Adrenal gland (tissue), 12 donors: Measurements from ENCODE around the gene KANSL2. TPM values are rescaled to one million over a fixed set of nuclear protein-coding genes. Genes with fewer than 3 reads are reported as not detected.
"Not testable (repeated sequence)": the region's sequence is repeated elsewhere in the genome, so short reads cannot be mapped to it uniquely, and the experiment has no call there.

Experiments
- DNase-seq, 7 donors: peaks; one replicate each; pipeline ENCODE4 v3.0.0-alpha.2; 2019 to 2020
- H3K27ac ChIP-seq, 5 donors: fragments of 200-600 bp; sonication (generic) in 4 of 5; 1 replicate in 3 of 5; 2 replicates in 2 of 5; pipeline versions ENCODE4 v1.5.1 to v1.8.0; 2016 to 2020; ENCODE audit warnings: mild to moderate bottlenecking in 1 of 5
- H3K27me3 ChIP-seq: fragments of 200-600 bp; 2 replicates; pipeline ENCODE4 v1.8.0; 2021
- H3K36me3 ChIP-seq, 2 donors: fragments of 200-600 bp; replicated peaks in 1 of 2; 1 replicate in 1 of 2; 2 replicates in 1 of 2; pipeline versions ENCODE4 v1.5.1 to v1.8.0; 2018 to 2022
- H3K4me1 ChIP-seq, 2 donors: fragments of 200-600 bp; replicated peaks in 1 of 2; 1 replicate in 1 of 2; 2 replicates in 1 of 2; pipeline versions ENCODE4 v1.5.1 to v1.8.0; 2018 to 2021
- H3K4me3 ChIP-seq, 4 donors: fragments of 200-600 bp; sonication (generic) in 3 of 4; one replicate each; pipeline ENCODE4 v1.5.1; 2016 to 2018
- H3K9me3 ChIP-seq, 3 donors: fragments of 200-600 bp; sonication (generic) in 1 of 3; replicated peaks in 1 of 3; 1 replicate in 2 of 3; 2 replicates in 1 of 3; pipeline versions ENCODE4 v1.5.1 to v1.8.0; 2016 to 2021
- CTCF ChIP-seq, 6 experiments: fragments of 450-650 bp in 4 of 6; fragments of 200-600 bp in 2 of 6; sonication (generic) in 1 of 6; IDR thresholded peaks; 1 replicate in 5 of 6; 2 replicates in 1 of 6; pipeline versions ENCODE4 v1.5.1 to v1.8.0; 2016 to 2021; ENCODE audit warnings: antibody characterized with exemption in 6 of 6, mild to moderate bottlenecking in 2 of 6, moderate library complexity in 1 of 6
- POLR2A ChIP-seq, 2 donors: fragments of 450-650 bp; IDR thresholded peaks; one replicate each; pipeline ENCODE4 v1.6.1; 2017; ENCODE audit warnings: antibody characterized with exemption in 2 of 2, mild to moderate bottlenecking in 2 of 2, moderate library complexity in 1 of 2
- WGBS, 4 donors: extraction: QIAGEN DNeasy Blood & Tissue Kit in 2 of 4; methylation state at CpG; one replicate each; pipeline versions ENCODE4 v1.1.5 to v1.1.7; 2013 to 2017; 5-methylcytosine and 5-hydroxymethylcytosine counted together
- intact Hi-C, 2 donors: fragments of 100-400 bp; cut with DNase I; formaldehyde crosslinking; loops; one replicate each; pipeline versions ENCODE4 v1.14.1 to v1.15.0; 2022 to 2023
- polyA plus RNA-seq, 3 donors: library from polyadenylated mRNA; stranded (reverse); fragments of 200-250 nt in 2 of 3; fragments of 350-450 nt in 1 of 3; fragmentation: Illumina TruSeq in 1 of 3; extraction: RNeasy Lipid Tissue Mini Kit (QIAGEN cat#74804) in 1 of 3; gene quantifications; one replicate each; pipeline ENCODE4 v1.2.3, GENCODE V29; 2013 to 2014
- total RNA-seq, 9 donors: library from RNA; depleted of rRNA in 4 of 9; stranded (reverse); fragments of >200 nt in 4 of 9; fragments of 120-200 nt in 1 of 9; fragmentation: NEBNext Ultra II Directional in 1 of 9; extraction: Animal tissue kit (Norgen Biotek cat#: 25700) in 1 of 9; gene quantifications; one replicate each; pipeline versions ENCODE4 v1.1.0 to v1.2.4, GENCODE V29; 2013 to 2023
- donor health status: healthy with polysubstance abuse.
- donor health status: Bipolar disorder and iron deficiency.
- donor health status: DM: yes; HTN: yes; CAD: no.
- donor health status: DM: no; HTN: no; CAD: no.
- donor health status: DM: no; HTN: no; CAD: no.
- donor health status: DM: yes; HTN: yes; CAD: no.

The KANSL2 gene
- total and polyA plus RNA-seq, 12 donors = 21.3 to 67.6 (median 26.9) TPM

DNA sequence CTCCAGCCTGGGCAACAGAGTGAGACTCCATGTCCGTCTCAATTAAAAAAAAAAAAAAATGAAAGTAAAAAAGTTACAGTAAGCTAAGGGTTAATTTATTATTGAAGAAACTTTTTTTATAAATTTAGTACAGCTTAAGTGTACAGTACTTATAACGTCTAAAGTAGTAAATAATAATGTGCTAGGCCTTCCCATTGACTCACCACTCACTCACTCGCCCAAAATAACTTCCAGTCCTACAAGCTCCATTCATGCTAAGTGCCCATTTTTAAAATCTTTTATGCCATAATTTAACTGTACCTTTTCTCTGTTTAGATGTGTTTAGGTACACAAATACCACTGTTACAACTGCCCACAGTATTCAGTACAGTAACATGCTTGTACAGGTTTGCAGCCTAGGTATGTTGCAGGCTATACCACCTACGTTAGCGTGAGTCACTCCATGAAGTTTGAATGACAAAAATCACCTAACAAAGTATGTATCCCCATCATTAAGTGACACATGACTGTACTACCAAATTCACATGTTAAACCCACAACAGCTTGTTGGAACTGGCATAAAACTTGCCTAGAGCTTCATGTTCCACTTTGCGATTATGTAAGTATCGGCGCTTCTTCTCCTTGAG, 10.7 kb downstream of the KANSL2 start:
- Histone ChIP-seq H3K27ac (no peak overlapping the region), H3K36me3 (peaks cover 0 to 91% of the 10 kb centered on the region in 2 donors), H3K9me3 (no peaks in the 10 kb centered on the region), H3K4me1 (peaks cover 0 to 9% of the 10 kb centered on the region in 2 donors), H3K4me3 (no peak overlapping the region), H3K27me3 (no peaks in the 10 kb centered on the region)
- intact Hi-C loops = no loop called here
- TF ChIP-seq POLR2A (IDR thresholded peaks at IDR 0.05) = no peak
- TF ChIP-seq CTCF (IDR thresholded peaks at IDR 0.05) = no peak
- WGBS, 4 donors = 78 to 84% (median 82%) methylated on average over 8 of the region's 8 CpGs
- no peak for DNase-seq

DNA sequence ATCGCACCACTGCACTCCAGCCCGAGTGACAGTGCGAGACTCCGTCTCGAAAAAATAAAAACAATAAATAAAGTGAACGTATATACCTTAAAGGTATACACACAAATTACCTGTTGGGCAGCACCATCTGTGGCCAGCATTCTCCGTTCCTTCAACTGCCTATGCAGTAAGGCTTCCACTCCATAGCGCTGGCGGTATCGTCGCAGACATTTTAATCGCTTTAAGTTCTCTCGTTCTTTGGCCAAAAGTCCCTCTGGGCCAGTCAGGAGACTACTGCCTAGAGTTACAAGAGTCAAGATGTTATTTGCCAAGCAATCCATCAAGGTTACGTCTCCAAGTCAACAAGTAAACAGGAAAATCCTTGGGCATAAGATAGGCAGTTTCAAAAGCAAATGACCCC, 13.0 kb downstream of the KANSL2 start:
- Histone ChIP-seq H3K36me3 (peaks cover 0 to 99% of the 10 kb centered on the region in 2 donors), H3K9me3 (no peaks in the 10 kb centered on the region), H3K4me3 (no peak overlapping the region), H3K27me3 (no peaks in the 10 kb centered on the region), H3K27ac (no peak overlapping the region), H3K4me1 (no peaks in the 10 kb centered on the region)
- no peak for TF ChIP-seq CTCF (IDR thresholded peaks at IDR 0.05)
- no peak for TF ChIP-seq POLR2A (IDR thresholded peaks at IDR 0.05)
- intact Hi-C loops = no loop called here
- 87 to 91% (median 90%) methylated on average over 14 of the region's 14 CpGs for WGBS, 4 donors
- no peak for DNase-seq

DNA sequence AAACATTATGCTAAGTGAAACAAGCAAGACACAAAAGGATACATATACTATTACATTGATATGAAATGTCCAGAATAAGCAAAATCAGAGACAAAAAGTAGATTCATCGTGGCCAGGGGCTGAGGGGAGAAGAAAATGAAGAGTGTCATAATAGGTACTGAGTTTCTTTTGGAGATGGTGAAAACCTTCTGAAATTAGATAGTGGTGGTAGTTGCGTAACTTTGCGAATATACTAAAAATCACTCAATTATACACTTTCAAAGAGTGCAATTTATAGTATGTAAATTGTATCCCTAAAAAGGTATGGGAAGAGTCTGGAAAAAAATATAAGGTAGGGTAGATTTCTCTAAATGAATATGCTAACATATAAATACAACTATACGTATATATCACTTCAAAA, 22.2 kb downstream of the KANSL2 start:
- 91 to 97% (median 94%) methylated on average over 4 of the region's 4 CpGs for WGBS, 4 donors
- Histone ChIP-seq H3K36me3 (peaks cover 0 to 81% of the 10 kb centered on the region in 2 donors), H3K4me3 (no peak overlapping the region), H3K27me3 (no peaks in the 10 kb centered on the region), H3K4me1 (no peaks in the 10 kb centered on the region), H3K27ac (no peak overlapping the region), H3K9me3 (no peaks in the 10 kb centered on the region)
- DNase-seq = no peak
- no peak for TF ChIP-seq CTCF (IDR thresholded peaks at IDR 0.05)
- no peak for TF ChIP-seq POLR2A (IDR thresholded peaks at IDR 0.05)
- intact Hi-C loops = no loop called here

GRCh38 chr12:48651681-48652080, 30.4 kb downstream of the KANSL2 start:
- Histone ChIP-seq H3K4me1 (no peaks in the 10 kb centered on the region), H3K27ac (no peak overlapping the region), H3K36me3 (peaks cover 0 to 48% of the 10 kb centered on the region in 2 donors), H3K27me3 (no peaks in the 10 kb centered on the region), H3K9me3 (no peaks in the 10 kb centered on the region), H3K4me3 (no peak overlapping the region)
- 66 to 76% (median 76%) methylated on average over 4 of the region's 4 CpGs for WGBS, 4 donors
- intact Hi-C loops = no loop called here
- DNase-seq = no peak
- no peak for TF ChIP-seq CTCF (IDR thresholded peaks at IDR 0.05)
- TF ChIP-seq POLR2A (IDR thresholded peaks at IDR 0.05) = no peak

- DNase-seq, H3K4me1 ChIP-seq, intact Hi-C loops, H3K4me3 ChIP-seq, H3K9me3 ChIP-seq, H3K27ac ChIP-seq, H3K27me3 ChIP-seq, H3K36me3 ChIP-seq: not testable (repeated sequence)
- WGBS, 4 donors = 92 to 99% (median 96%) methylated on average over 7 to 8 of the region's 8 CpGs
These were observed 36.7 kb downstream of the KANSL2 start for GRCh38 chr12:48645354-48645753.
